HG03432 (cell line): ENCODE measurements around the gene CALML4.
"Not testable (repeated sequence)": the region's sequence is repeated elsewhere in the genome, so short reads cannot be mapped to it uniquely, and the experiment has no call there.

Experiments used
- ATAC-seq: cut with Tn5 transposase; IDR thresholded peaks from one replicate; pipeline ENCODE4 v1.9.1; 2021; ENCODE audit warnings: mild to moderate bottlenecking, moderate library complexity; ENCODE audit not compliant: unreplicated experiment

CALML4 gene

DNA sequence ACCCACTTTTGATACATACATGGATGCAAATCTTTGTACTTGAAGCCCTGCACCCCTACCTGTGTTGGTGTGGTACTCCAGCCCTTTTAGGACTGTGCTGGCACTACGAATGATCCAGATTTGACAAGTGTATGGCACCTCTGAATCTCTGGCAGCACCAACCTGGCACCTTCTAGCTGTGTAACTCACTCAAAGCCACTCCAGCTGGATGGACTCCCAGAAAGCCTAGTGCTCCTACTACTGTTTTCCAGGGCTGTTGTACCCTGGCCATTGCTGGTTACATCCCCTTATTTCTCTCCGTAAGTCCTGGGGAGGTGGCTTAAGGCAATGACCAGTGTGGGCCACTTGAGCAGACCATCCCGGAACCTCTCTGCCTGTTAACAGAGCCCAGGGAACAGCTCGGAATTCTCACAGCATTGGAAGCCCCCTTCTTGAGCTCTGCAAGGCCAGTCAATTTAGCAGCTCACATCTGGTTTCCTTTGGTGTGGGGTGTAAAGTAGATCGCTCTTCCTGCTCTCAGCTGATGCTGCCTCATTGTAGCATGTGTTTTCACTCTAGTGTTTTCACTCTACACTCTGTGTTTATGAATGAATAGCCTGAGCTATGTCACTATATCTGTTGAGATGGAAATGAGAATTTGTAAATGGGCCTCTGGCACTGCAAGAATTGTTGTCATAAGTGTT, 12.2 kb downstream of the CALML4 start:
- no peak for ATAC-seq

DNA sequence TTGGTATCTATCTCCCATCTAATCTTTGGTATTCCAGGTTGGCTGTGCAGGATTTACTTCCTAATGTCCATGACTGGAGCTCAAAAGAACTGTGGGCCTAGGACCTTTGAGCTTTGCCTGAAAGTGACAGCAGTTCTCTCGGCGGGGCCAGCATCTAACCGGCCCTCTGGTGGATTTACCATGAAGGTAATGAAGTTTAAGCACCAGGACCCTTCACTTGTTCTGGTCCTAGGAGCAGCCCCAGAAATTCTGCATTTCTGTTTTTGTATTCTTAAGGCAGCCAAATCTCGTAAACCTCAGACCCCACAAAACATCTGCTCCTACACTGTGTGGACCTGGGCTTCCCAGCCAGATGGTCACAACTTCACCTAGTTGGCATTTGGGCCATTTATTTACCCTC, 13.0 kb downstream of the CALML4 start:
- no peak for ATAC-seq

DNA sequence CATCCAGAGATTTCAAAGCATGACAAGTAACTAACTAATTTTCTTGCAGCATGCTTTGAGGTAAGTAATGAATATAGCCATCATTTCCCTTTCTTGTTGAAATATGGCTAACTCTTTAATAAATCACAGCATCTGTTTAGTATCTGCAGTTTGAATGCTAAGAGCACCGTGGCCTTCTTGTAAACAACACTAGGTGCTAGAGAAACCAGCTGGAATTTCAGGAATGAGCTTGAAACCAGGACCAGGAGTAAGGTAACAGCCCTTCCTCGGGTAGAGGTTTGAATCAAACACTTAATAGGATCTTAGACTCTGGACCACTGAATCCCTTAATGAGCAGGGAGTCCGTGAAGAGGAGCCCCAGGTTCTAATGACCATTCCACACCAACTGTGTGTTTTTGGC, 13.6 kb downstream of the CALML4 start:
- no peak for ATAC-seq

DNA sequence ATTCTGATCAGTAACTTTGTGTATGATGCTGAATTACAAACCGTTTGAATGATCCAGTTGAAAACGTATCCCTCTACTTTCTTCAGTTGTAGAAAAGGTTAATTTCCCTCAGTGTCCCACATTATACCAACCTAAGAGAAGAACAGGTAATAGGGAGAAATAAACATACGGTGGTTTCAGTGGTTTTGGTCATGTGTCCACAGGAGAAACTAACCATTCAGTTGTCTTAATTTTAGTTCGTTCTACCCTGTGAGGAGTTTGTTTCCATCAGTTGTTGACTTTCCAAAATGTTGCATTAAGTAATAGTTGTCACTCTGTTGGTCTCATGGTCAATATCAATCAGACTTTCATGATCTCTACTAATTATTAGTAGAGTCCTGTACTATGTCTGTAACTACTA, 15.1 kb downstream of the CALML4 start:
- ATAC-seq: no peak

DNA sequence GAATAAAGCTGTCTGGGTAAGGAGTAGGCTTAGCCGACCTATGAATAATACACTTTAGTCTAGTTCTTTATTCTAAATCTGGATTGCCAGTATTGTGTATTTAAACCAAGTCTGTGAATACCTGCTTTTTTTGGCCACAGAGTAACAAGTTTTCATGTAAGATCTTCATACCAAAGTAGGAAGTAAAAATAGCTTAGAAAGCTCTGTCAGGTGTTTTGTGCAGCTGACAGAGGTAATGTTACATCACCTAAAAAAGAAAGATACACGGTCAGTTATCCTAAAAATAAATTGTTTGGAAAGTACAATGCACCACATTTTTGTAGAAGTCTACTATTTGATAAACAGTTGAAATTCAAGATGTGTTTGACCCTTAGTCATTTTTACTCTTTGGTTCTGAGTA, 16.5 kb downstream of the CALML4 start:
- no peak for ATAC-seq

DNA sequence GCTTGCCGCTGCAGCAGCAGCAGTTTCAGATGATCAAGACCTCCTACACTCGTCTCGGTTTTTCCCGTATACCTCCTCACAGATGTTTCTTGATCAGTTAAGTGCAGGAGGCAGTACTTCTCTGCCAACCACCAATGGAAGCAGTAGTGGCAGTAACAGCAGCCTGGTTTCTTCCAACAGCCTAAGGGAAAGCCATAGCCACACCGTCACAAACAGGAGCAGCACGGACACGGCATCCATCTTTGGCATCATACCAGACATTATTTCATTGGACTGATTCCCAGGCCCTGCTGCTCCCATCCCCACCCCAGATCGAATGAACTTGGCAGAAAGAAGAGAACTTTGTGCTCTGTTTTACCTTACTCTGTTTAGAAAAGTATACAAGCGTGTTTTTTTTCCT, 17.6 kb downstream of the CALML4 start:
- ATAC-seq: no peak

DNA sequence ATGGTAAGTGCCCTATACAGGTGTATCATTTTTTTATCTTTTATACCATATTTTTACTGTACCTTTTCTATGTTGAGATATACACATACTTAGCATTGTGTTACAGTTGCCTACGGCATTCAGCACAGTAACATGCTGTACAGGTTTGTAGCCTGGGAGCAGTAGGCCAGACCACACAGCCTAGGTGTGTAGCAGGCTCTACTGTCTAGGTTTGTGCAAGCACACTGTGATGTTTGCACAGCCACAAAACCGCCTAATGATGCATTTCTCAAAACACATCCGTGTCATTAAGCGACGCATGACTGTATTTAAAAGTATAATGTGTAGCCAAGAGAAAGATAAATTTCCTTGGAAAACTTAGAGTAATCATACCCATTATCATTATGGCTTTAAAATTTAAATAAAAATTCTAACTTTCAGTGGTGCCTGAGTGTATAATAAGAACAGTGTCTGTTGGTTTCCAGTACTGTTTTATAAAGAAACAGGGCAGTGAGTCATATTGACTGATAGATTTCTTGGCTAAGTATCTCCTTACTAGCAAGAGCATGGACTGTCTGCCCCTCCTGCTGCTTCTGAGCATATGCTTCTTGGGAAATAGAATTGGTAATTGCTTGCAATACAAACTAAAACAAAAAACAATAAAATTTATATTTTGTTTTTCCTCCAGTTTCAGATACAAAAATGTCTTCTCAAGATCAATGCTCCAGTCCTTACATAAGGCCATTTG, 18.3 kb downstream of the CALML4 start:
- no peak for ATAC-seq

DNA sequence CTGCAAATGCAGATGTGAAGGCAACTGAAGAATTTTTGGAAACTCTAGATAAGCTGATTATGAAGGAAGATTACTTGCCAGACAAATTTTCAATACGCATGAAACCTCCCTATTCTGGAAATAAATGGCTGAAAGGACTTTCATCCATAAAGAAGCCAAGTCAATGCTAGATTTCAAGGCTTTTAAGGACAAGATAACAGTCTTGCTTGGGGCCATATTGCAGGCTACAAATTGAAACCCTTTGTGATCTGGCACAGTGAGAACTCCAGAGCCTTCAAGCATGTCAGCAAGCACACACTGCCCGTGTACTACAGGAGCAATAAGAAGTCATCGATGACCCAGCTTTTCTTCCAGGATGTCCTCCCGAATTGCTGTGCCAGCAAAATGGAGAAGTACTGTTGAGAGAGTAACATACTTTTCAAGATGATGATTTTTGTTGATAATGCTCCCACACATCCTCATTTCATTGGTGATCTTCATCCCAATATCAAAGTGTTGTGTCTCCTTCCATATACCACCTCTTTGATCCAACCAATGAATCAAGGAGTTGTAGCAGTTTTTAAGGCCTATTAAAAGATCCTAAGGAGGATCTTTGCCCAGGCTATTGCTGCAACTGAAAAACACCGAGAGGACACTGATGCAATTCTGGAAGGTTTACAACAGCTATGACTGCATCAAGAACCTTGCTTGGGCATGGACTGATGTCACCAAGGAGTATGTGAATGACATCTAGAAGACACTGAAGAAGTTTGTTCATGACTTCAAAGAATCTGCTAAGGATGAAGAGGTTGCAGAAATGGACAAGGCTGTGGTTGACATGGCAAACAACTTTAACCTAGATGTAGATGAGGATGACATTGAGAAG, 20.3 kb downstream of the CALML4 start:
- ATAC-seq: no peak

DNA sequence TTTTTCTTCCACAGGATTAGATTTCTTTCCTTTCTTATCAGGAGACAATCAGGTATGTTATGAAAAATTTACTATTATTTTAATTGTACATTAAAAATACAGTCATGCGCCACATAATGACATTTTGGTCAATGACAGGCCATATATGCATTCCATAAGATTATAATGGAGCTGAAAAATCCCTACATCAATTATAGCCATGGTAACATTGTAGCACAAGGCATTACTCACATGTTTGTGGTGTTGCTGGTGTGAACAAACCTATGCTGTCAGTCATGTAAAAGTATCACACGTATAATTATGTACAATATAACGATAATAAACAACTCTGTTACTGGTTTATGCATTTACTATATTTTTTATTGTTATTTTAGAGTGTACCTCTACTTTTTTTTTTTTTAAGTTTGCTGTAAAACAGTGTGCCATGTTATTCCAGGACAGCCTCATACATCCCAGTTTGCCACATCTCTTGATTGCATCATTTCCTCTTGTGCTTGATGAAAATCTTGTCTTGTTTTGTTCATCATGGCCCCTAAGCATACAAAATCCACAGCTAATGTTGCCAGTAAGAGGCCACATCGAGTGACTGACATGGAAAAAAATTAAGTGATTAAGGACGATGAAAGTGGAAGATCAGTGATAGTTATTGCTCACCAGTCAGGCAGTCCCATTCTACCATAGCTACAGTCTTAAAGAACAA, 21.4 kb downstream of the CALML4 start:
- ATAC-seq: no peak

DNA sequence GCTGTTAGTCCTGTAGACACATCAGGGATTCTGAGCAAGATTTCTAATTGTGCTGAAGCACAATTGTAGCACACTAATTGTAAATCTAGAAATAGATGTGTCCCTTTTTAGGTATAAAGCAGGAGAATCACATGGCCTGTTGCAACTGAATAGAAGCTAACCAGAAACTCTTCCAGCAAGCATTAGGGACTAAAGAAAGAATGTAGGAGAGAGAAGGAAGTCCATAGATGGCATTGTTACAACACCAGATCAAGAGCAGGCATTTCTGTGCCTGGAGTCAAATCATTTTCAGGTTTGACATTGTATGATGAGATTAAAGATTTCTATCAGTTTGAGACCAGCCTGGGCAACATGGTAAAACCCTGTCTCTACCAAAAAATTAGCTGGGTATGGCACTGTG, 27.4 kb downstream of the CALML4 start:
- no peak for ATAC-seq

DNA sequence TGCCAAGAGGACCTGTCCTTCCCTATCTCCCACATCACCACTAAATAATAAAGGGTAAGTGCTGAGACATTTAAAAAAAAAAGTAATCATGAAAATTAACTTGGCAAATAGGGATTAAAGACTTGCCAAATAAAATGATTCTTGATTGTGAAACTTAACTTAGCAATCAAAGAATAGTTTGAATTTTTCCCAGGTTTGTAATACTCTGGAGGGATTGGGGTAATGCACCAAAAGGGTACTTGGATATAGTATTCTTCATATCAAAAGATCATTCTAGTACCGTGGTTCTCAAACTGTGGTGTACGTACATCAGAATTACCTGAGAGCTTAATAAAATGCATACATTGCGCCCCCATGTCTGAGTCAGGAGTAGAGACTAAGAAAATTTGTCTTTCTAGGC, 28.5 kb downstream of the CALML4 start:
- ATAC-seq: no peak

DNA sequence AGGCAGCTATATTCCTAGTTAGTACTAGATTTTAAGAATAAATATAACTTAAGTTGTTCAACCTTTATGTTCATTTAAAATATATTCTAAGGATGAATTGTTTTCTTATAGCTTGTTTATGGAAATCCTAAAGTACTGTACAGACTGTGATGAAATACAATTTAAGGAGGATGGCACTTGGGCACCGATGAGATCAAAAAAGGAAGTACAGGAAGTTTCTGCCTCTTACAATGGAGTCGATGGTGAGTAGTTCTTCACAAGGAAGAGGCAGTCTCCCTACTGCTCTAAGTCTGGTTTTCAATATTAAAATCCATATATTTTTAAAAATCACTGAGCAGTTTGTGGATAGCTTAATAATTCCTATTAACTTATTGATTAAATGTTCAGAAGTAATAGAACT, 29.6 kb downstream of the CALML4 start:
- no peak for ATAC-seq

DNA sequence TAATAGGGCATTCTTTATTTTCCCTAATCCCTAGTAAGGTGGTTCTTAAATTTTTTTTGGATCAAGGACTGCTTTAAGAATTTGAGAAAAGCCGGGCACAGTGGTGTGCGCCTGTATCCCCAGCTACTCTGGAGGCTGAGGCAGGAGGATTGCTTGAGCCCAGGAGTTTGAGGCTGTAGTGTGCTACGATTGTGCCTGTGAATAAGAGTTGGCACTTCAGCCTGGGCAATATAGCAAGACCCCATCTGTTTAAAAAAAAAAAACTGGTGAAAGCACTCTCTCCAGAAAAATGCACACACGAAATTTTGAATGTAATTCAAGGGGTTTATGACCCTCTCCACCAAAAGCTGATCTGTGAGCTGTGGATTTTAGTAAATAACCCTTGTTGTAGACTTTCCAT, 32.0 kb downstream of the CALML4 start:
- ATAC-seq: no peak

DNA sequence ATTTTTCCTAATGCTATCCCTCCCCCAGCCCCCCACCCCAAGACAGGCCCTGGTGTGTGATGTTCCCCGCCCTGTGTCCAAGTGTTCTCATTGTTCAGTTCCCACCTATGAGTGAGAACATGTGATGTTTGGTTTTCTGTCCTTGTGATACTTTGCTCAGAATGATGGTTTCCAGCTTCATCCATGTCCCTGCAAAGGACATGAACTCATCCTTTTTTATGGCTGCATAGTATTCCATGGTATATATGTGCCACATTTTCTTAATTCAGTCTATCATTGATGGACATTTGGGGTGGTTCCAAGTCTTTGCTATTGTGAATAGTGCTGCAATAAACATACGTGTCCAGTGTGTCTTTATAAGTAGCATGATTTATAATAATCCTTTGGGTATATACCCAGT, 33.1 kb downstream of the CALML4 start:
- not testable (repeated sequence) for ATAC-seq

DNA sequence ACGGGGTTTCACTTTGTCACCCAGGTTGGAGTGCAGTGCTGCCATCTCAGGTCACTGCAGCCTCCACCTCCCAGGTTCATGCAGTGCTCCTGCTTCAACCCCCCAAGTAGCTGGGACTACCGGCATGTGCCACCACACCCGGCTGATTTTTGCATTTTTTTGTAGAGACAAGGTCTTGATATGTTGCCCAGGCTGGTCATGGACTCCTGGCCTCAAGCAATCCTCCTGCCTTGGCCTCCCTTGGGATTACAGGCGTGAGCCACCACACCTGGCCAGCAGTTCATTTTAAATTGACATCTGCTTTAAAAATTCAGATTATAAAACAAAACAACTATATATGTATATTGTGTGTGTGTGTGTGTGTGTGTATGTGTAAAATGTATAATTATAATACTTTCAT, 38.3 kb downstream of the CALML4 start:
- ATAC-seq: no peak

DNA sequence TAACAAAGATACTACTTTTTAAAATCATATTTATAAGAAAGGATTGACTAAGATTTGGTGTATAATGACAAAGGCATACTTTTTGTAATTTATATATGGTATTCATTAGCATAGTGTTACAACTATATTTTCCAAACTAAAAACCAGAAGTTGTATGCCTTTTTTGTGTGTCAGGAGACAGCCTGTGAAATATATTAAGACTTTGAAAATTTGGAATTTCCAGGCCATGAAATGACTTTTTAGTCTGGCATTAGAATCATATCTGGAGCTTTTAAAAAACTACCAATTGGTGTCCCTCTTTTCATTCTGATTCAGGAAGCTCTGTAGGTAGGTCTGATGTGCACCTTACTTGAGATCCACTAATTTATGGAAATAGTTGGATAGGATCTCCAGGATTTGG, 41.9 kb downstream of the CALML4 start:
- ATAC-seq: no peak

DNA sequence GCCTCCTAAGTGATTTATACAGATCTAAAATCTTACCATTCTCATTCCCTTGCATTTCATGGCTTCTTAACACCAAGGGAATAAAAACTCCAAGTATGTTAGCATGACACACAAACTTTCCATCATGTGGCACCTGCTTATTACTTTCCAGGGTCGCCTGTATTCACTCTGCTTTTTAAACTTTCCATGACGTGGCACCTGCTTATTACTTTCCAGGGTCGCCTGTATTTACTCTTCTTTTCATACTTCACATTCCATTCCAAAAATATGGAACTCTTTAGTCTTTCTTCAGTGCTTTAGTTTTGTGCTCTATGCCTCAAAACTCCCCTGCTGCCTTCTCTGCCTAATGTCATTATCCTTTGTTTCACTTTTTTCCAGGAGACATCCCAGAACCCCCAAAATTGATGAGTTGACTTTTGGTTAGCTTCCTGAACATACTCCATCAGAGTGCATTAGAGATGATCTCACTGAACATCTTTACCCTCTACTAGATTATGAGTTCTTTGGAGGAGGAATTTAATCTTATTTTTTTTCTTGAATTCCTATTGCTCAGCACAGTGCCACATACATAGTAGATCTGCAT, 47.0 kb downstream of the CALML4 start:
- no peak for ATAC-seq

DNA sequence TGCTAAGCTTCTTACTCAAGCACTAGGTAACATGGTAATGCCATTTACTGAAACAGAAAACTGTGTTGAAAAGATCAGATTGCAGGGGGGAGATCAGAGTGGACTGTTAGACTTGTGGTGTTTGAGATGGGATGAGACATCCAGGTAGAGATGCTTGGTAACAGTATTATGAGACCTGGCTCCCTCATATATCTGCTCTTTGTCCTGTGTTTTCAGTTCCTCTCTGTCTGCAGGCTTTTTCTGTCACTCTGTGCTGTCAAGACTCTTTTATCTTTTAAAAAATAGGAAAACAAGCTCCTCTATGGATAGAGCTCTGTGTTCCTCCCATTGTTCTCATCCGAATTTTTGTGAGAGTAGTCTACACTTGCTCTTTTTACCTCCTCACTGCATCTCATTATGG, 48.1 kb downstream of the CALML4 start:
- no peak for ATAC-seq

DNA sequence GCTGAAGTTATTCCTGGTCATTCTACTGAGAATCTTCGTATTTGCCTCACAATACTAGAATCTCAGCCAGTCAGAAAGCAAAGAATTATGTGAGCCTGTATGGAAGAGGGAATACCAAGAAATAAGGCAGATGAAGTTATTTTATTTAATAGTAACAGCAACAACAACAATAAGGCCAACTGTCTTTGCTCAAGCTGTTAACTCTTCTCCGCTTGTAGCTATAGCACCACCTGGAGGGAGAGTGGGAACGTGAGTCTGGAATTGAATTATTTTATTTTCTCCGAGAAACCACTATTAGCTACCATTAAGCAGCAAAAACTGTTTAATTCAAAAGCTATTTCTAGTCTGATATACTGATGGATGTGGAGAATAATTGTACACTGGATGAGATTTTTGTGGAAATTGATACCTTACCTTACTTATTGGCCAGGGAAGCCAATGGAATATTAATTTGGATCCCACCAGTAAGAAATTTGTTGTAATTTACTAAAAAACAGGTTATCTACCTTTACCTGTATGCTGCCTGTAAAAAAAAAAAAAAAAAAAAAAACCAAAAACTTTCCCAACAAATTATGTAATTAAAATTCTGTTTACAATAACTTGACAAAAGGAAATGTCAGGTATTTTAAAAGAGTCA, 50.1 kb downstream of the CALML4 start:
- ATAC-seq: no peak

DNA sequence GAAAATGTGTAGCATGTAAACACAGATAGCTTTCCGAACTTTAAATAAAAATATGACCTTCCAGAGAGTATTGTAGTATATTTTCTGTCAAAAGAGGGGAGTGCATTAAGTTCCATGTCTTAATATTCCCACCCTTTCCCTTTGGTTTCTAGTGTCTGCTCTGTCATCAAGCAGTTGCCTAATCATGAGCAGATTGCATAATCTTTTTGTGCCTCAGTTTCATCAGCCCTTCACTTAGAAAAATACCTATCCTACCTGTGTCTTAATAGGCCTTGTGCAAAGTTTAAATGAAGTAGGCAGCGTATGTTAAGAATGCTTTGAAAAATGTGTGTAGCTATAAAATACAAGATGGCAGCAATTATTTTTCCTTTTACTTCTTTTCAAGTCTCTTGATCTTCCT, 52.8 kb downstream of the CALML4 start:
- no peak for ATAC-seq
